ENCODE data around the gene HDAC11. TPM values are rescaled to one million over a fixed set of nuclear protein-coding genes. Genes with fewer than 3 reads are reported as not detected.
"Not testable (repeated sequence)": the region's sequence is repeated elsewhere in the genome, so short reads cannot be mapped to it uniquely, and the experiment has no call there.

HDAC11 gene
- total and polyA plus RNA-seq, 3 donors from 2014 or later = 33.1 to 97.7 (median 81.9) TPM

- H3K4me3 ChIP-seq = no peak overlapping the region
- H3K4me1 ChIP-seq = peaks cover 15% of the 10 kb centered on the region
- TF ChIP-seq CTCF (IDR thresholded peaks at IDR 0.05) = no peak
- no peak for TF ChIP-seq POLR2A (IDR thresholded peaks at IDR 0.05)
- no peaks in the 10 kb centered on the region for H3K27me3 ChIP-seq
- no peaks in the 10 kb centered on the region for H3K36me3 ChIP-seq (ENCODE audit: low read depth, missing control alignments)
- 92 to 93% methylated on average over 10 of the region's 10 CpGs for WGBS, 2 donors
- intact Hi-C loops (cut with DNase I; ENCODE audit: low total_unique reads) = no loop called here
- H3K9me3 ChIP-seq = no peaks in the 10 kb centered on the region
- no peak overlapping the region for H3K27ac ChIP-seq
- no peak for DNase-seq
Measured at GRCh38 chr3:13482106-13482690, 2.1 kb downstream of the HDAC11 start.

GRCh38 chr3:13483286-13483685 is 3.2 kb downstream of the HDAC11 start:
- TF ChIP-seq POLR2A (IDR thresholded peaks at IDR 0.05) (no peak), CTCF (IDR thresholded peaks at IDR 0.05) (no peak)

GRCh38 chr3:13483988-13484695 is 4.0 kb downstream of the HDAC11 start:
- DNase-seq = no peak
- no peaks in the 10 kb centered on the region for H3K9me3 ChIP-seq
- TF ChIP-seq CTCF (IDR thresholded peaks at IDR 0.05) = no peak
- no peak for TF ChIP-seq POLR2A (IDR thresholded peaks at IDR 0.05)
- H3K36me3 ChIP-seq (ENCODE audit: low read depth, missing control alignments) = no peaks in the 10 kb centered on the region
- intact Hi-C loops (cut with DNase I; ENCODE audit: low total_unique reads) = no loop called here
- no peak overlapping the region for H3K4me3 ChIP-seq
- WGBS, 2 donors = 92 to 93% methylated on average over 21 of the region's 21 CpGs
- no peaks in the 10 kb centered on the region for H3K27me3 ChIP-seq
- no peak overlapping the region for H3K27ac ChIP-seq
- H3K4me1 ChIP-seq = peaks cover 15% of the 10 kb centered on the region

More at GRCh38 chr3:13483286-13483685, 3.2 kb downstream of the HDAC11 start:
- Histone ChIP-seq H3K27me3 (no peaks in the 10 kb centered on the region), H3K4me1 (peaks cover 15% of the 10 kb centered on the region), H3K9me3 (no peaks in the 10 kb centered on the region), H3K36me3 (ENCODE audit: low read depth, missing control alignments) (no peaks in the 10 kb centered on the region), H3K4me3 (no peak overlapping the region), H3K27ac (no peak overlapping the region)
- WGBS, 2 donors = 81 to 83% methylated on average over 6 to 7 of the region's 7 CpGs
- no peak for DNase-seq
- intact Hi-C loops (cut with DNase I; ENCODE audit: low total_unique reads) = no loop called here

- H3K9me3 ChIP-seq = no peaks in the 10 kb centered on the region
- no peaks in the 10 kb centered on the region for H3K27me3 ChIP-seq
- H3K27ac ChIP-seq = no peak overlapping the region
- H3K4me3 ChIP-seq = no peak overlapping the region
- intact Hi-C loops (cut with DNase I; ENCODE audit: low total_unique reads) = no loop called here
- 48 to 51% methylated on average over 7 of the region's 7 CpGs for WGBS, 2 donors
- no peaks in the 10 kb centered on the region for H3K36me3 ChIP-seq (ENCODE audit: low read depth, missing control alignments)
- DNase-seq = peak; percentile 46
- TF ChIP-seq CTCF (IDR thresholded peaks at IDR 0.05) = no peak
- peaks cover 15% of the 10 kb centered on the region for H3K4me1 ChIP-seq
Measured at GRCh38 chr3:13484851-13485590, 4.9 kb downstream of the HDAC11 start.

- H3K36me3 ChIP-seq (ENCODE audit: low read depth, missing control alignments); H3K27ac ChIP-seq; intact Hi-C loops (cut with DNase I; ENCODE audit: low total_unique reads); H3K4me3 ChIP-seq; DNase-seq; H3K27me3 ChIP-seq; H3K9me3 ChIP-seq: not testable (repeated sequence)
- 86 to 87% methylated on average over 9 of the region's 9 CpGs for WGBS, 2 donors
- peaks cover 11% of the 10 kb centered on the region for H3K4me1 ChIP-seq
Measured at GRCh38 chr3:13485630-13486562, 5.8 kb downstream of the HDAC11 start.
